Smooth muscle cell (in vitro differentiated cells): ENCODE data around the gene TRMU. TPM values are rescaled to one million over a fixed set of nuclear protein-coding genes. Genes with fewer than 3 reads are reported as not detected.

ENCODE experiments used
- DNase-seq: peaks from one replicate; lab custom pipeline; 2025; ENCODE audit not compliant: unreplicated experiment; lab: John Stamatoyannopoulos, UW
- H2AFZ ChIP-seq: fragments of 200-600 bp; sonication (generic); 2 replicates; pipeline ENCODE4 v1.6.0; 2016; ENCODE audit warnings: antibody characterized with exemption, low read depth, mild to moderate bottlenecking
- H3F3A ChIP-seq: fragments of 200-600 bp; sonication (generic); 2 replicates; pipeline ENCODE4 v1.6.0; 2017; ENCODE audit warnings: antibody characterized with exemption, low read depth
- H3K27ac ChIP-seq: fragments of 200-600 bp; sonication (generic); 2 replicates; pipeline ENCODE4 v1.5.1; 2016; ENCODE audit warnings: low read depth, mild to moderate bottlenecking
- H3K27me3 ChIP-seq: fragments of 200-600 bp; sonication (generic); 2 replicates; pipeline ENCODE4 v1.6.1; 2016; ENCODE audit warnings: low read depth, mild to moderate bottlenecking
- H3K36me3 ChIP-seq: fragments of 200-600 bp; sonication (generic); 2 replicates; pipeline ENCODE4 v1.5.1; 2016; ENCODE audit warnings: low read depth
- H3K4me1 ChIP-seq: fragments of 200-600 bp; sonication (generic); 2 replicates; pipeline ENCODE4 v1.5.1; 2016; ENCODE audit warnings: low read depth
- H3K4me2 ChIP-seq: fragments of 200-600 bp; sonication (generic); 2 replicates; pipeline ENCODE4 v1.6.0; 2016; ENCODE audit warnings: mild to moderate bottlenecking
- H3K4me3 ChIP-seq: fragments of 200-600 bp; sonication (generic); 2 replicates; pipeline ENCODE4 v1.5.1; 2016; ENCODE audit warnings: mild to moderate bottlenecking
- H3K79me2 ChIP-seq: fragments of 200-600 bp; sonication (generic); 2 replicates; pipeline ENCODE4 v1.6.0; 2016; ENCODE audit warnings: low read depth, mild to moderate bottlenecking
- H3K9ac ChIP-seq: fragments of 200-600 bp; sonication (generic); 2 replicates; pipeline ENCODE4 v1.6.0; 2016; ENCODE audit warnings: low read depth
- H3K9me3 ChIP-seq: fragments of 200-600 bp; sonication (generic); replicated peaks from 2 replicates; pipeline ENCODE4 v1.5.1; 2016; ENCODE audit warnings: low read depth
- H4K20me1 ChIP-seq: fragments of 200-600 bp; sonication (generic); 2 replicates; pipeline ENCODE4 v1.6.0; 2016; ENCODE audit warnings: low read depth
- WGBS: methylation state at CpG from one replicate; pipeline ENCODE4 v1.1.7; 2016; ENCODE audit warnings: low lambda C conversion rate; 5-methylcytosine and 5-hydroxymethylcytosine counted together
- polyA plus RNA-seq: library from polyadenylated mRNA; unstranded; fragments of >200 nt; fragmentation: Nextera tagmentation; extraction: Ambion mirVana; gene quantifications from 2 replicates; pipeline ENCODE4 v1.2.1, GENCODE V29; 2016
- total RNA-seq: library from RNA; depleted of rRNA; stranded (reverse); fragments of >200 nt; gene quantifications from 2 replicates; pipeline ENCODE4 v1.2.3, GENCODE V29; 2014
- TF ChIP-seq, protein P1 (sequence below): fragments of 200-600 bp; sonication (generic); IDR thresholded peaks from 2 replicates; pipeline ENCODE4 v1.5.1; 2017; ENCODE audit warnings: borderline replicate concordance, mild to moderate bottlenecking, antibody characterized with exemption; ENCODE audit not compliant: insufficient read depth, poor library complexity, severe bottlenecking

The TRMU gene
- total and polyA plus RNA-seq, 2 experiments from 2014 or later, result 15.8 to 20.5 TPM

DNA sequence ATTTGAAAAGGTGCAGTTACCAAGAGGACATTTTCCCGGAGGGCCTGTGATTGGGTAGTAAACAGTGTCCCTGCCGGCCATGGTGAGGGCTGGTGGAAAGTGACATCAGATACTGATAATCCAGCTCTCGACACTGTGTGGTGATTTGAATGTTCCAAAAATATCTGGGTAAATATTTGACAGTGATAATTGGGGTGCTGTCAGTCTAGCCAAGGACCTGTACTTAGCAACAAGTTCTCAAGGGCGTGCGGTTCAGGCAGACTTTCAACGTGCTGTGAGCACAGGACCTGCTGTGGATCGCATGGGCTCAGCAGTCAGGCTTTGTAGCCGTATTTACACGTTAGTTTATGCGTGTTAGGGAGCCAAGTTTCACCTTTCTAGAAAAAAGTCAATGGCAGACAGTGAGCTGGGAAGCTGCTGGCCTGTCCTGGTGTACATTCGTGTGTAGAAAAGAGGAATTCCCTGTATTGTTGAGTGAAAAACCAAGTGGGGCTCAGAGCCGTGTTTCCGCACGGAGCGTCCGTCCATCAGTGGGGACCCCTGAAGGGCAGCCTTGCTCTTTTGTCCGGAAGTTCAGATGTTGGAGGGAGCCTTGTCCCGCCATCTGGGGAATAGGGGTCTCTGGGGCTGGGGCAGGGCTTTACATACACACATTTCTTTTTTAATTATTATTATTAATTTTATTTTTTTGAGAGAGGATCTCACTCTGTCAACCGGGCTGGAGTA, 11.3 kb downstream of the TRMU start:
- Histone ChIP-seq H3K27me3 (no peaks in the 10 kb centered on the region), H3K9me3 (no peaks in the 10 kb centered on the region), H3K9ac (no peak overlapping the region), H3F3A (no peaks in the 10 kb centered on the region), H4K20me1 (peaks cover 54% of the 10 kb centered on the region), H2AFZ (no peak overlapping the region), H3K4me1 (no peaks in the 10 kb centered on the region), H3K4me3 (no peak overlapping the region), H3K4me2 (no peak overlapping the region), H3K27ac (no peak overlapping the region), H3K79me2 (peaks cover 4% of the 10 kb centered on the region), H3K36me3 (peaks cover 9% of the 10 kb centered on the region)
- DNase-seq, result no peak
- WGBS, result 97% methylated on average over 19 of the region's 19 CpGs
- TF ChIP-seq, protein P1, sequence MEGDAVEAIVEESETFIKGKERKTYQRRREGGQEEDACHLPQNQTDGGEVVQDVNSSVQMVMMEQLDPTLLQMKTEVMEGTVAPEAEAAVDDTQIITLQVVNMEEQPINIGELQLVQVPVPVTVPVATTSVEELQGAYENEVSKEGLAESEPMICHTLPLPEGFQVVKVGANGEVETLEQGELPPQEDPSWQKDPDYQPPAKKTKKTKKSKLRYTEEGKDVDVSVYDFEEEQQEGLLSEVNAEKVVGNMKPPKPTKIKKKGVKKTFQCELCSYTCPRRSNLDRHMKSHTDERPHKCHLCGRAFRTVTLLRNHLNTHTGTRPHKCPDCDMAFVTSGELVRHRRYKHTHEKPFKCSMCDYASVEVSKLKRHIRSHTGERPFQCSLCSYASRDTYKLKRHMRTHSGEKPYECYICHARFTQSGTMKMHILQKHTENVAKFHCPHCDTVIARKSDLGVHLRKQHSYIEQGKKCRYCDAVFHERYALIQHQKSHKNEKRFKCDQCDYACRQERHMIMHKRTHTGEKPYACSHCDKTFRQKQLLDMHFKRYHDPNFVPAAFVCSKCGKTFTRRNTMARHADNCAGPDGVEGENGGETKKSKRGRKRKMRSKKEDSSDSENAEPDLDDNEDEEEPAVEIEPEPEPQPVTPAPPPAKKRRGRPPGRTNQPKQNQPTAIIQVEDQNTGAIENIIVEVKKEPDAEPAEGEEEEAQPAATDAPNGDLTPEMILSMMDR, result no peak

DNA sequence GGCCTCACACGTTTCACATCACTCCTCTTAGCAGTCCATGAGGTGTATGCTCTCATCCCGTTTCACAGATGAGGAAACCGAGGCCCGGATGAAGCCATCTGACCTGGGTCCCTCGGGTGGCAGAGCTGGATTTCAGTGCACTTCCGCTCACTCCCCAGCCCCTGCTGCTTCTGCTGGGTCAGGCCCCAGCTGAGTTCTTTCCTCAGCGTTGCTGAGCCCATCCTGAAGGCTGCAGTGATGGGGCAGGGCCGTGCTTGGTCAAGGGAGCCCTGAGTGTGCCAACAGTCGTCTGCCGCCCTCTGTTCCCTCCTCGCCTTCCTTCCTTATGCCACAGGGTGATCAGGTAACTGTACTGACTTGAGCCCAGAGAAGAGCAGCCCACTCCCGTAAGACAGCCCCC, 12.1 kb downstream of the TRMU start:
- Histone ChIP-seq H3K27ac (no peak overlapping the region), H3K9me3 (no peaks in the 10 kb centered on the region), H3F3A (no peaks in the 10 kb centered on the region), H2AFZ (no peak overlapping the region), H3K36me3 (peaks cover 7% of the 10 kb centered on the region), H3K4me3 (no peak overlapping the region), H3K9ac (no peak overlapping the region), H3K79me2 (peaks cover 4% of the 10 kb centered on the region), H4K20me1 (peaks cover 53% of the 10 kb centered on the region), H3K4me1 (no peaks in the 10 kb centered on the region), H3K27me3 (no peaks in the 10 kb centered on the region), H3K4me2 (no peak overlapping the region)
- DNase-seq, result no peak
- TF ChIP-seq, protein P1, result no peak
- WGBS, result 96% methylated on average over 12 of the region's 12 CpGs

DNA sequence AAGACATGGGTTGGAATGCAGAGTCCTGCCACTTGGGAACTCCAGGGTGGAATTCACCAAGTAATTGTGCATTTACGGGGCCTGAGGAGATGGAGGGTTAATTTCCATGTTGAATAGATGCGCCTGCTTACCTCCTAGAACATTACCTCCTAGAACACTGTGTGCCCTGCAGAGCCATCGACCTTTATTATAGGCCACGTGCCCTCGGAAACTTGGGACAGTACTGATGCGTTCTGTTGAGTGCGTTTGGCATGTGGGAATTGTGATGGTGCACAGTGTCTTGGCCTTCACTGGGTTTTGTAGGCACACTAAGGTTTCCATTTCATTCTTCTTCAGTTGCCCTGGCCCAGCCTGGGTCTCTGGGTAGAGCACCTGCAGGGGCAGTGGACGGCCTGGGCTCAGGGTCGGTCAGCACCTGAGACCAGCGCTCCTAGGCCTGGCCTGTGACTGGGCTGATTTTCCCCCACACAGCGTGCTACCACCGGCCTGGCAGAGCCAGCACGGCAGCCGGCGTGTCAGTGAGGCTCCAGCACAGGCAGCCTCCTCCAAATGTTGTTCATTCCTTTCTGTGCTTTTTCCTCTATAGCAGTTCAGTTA, 12.7 kb downstream of the TRMU start:
- no peaks in the 10 kb centered on the region for H3K79me2 ChIP-seq
- no peaks in the 10 kb centered on the region for H3F3A ChIP-seq
- H3K9me3 ChIP-seq, result no peaks in the 10 kb centered on the region
- no peak overlapping the region for H3K4me3 ChIP-seq
- no peaks in the 10 kb centered on the region for H3K27me3 ChIP-seq
- H3K27ac ChIP-seq, result no peak overlapping the region
- no peak overlapping the region for H3K9ac ChIP-seq
- TF ChIP-seq, protein P1, result no peak
- no peaks in the 10 kb centered on the region for H3K4me1 ChIP-seq
- no peak overlapping the region for H2AFZ ChIP-seq
- 97% methylated on average over 15 of the region's 15 CpGs for WGBS
- no peak for DNase-seq
- no peak overlapping the region for H3K4me2 ChIP-seq
- H3K36me3 ChIP-seq, result peaks cover 7% of the 10 kb centered on the region
- H4K20me1 ChIP-seq, result peaks cover 54% of the 10 kb centered on the region
